HepG2 (cell line): Measurements from ENCODE around the gene DDX50. TPM values are rescaled to one million over a fixed set of nuclear protein-coding genes. Genes with fewer than 3 reads are reported as not detected.
"Not testable (repeated sequence)": the region's sequence is repeated elsewhere in the genome, so short reads cannot be mapped to it uniquely, and the experiment has no call there.

Experiments
- ATAC-seq: fragments of 200-7000 bp; cut with Tn5 transposase; 3 replicates; pipeline ENCODE4 v1.9.1; 2020; ENCODE audit warnings: mild to moderate bottlenecking, moderate library complexity
- BruUV-seq: library from RNA; stranded (reverse); fragments of 400-500 nt; replicated peaks from 2 replicates; lab custom pipeline; 2021; lab: Mats Ljungman, UMichigan
- CTCF ChIA-PET: fragments of 300-600 bp; formaldehyde crosslinking; extraction: SDS; loops from one replicate; lab custom pipeline; 2021; ENCODE audit warnings: low total read pairs, inconsistent platforms, low intra/inter-chr PET ratio; lab: Yijun Ruan, JAX
- POLR2A ChIA-PET: fragments of 350-600 bp; sonication (Branson Sonifier 250); formaldehyde crosslinking; loops from one replicate; lab custom pipeline; 2020; ENCODE audit warnings: antibody characterized with exemption, inconsistent platforms; lab: Yijun Ruan, JAX
- DNase-seq: peaks from one replicate; pipeline ENCODE4 v3.0.0-alpha.2; 2015; ENCODE audit warnings: low spot score
- FAIRE-seq: peaks from 3 replicates; lab custom pipeline; 2011; peaks lifted over from hg19 to GRCh38; lab: Jason Lieb, UNC
- H2AFZ ChIP-seq: one replicate; pipeline ENCODE4 v1.6.1; 2011; ENCODE audit warnings: low read length, inconsistent platforms
- H3K27ac ChIP-seq: fragments of 300-600 bp; 3 replicates; pipeline ENCODE4 v1.8.0; 2011; ENCODE audit warnings: mixed run types, mild to moderate bottlenecking, mixed read lengths, low read length, inconsistent platforms; ENCODE audit not compliant: insufficient read depth; ENCODE audit errors: extremely low read length
- H3K27me3 ChIP-seq, 2 experiments: fragments of 200-600 bp in 1 of 2; 2 replicates in 1 of 2; 3 replicates in 1 of 2; pipeline versions ENCODE4 v1.6.0 to v1.8.0; 2011; ENCODE audit warnings: low read length in 2 of 2, mild to moderate bottlenecking in 2 of 2, moderate library complexity in 2 of 2, inconsistent platforms in 1 of 2; ENCODE audit not compliant: insufficient read depth in 2 of 2, control insufficient read depth in 1 of 2
- H3K36me3 ChIP-seq, 2 experiments: fragments of 200-600 bp in 1 of 2; replicated peaks in 1 of 2; 2 replicates in 1 of 2; 3 replicates in 1 of 2; pipeline versions ENCODE4 v1.5.1 to v1.8.0; 2011; ENCODE audit warnings: low read length in 2 of 2, inconsistent platforms in 1 of 2; ENCODE audit not compliant: insufficient read depth in 2 of 2, control insufficient read depth in 1 of 2
- H3K4me1 ChIP-seq: 2 replicates; pipeline ENCODE4 v1.5.1; 2012; ENCODE audit warnings: low read length, inconsistent platforms; ENCODE audit not compliant: insufficient read depth
- H3K4me2 ChIP-seq: 2 replicates; pipeline ENCODE4 v1.6.0; 2011; ENCODE audit warnings: low read depth, low read length, inconsistent platforms
- H3K4me3 ChIP-seq, 3 experiments: fragments of 200-600 bp in 1 of 3; sonication (generic), shearing (Covaris generic) in 1 of 3; replicated peaks in 1 of 3; 2 replicates each; pipeline ENCODE4 v1.5.1; 2011 to 2016; ENCODE audit warnings: low read length in 3 of 3, inconsistent platforms in 2 of 3, low read depth in 2 of 3, mild to moderate bottlenecking in 2 of 3, control low read depth in 1 of 3, mixed read lengths in 1 of 3; ENCODE audit not compliant: insufficient read depth in 1 of 3
- H3K79me2 ChIP-seq: one replicate; pipeline ENCODE4 v1.6.1; 2011; ENCODE audit warnings: low read length, inconsistent platforms; ENCODE audit not compliant: insufficient read depth
- H3K9ac ChIP-seq: 2 replicates; pipeline ENCODE4 v1.6.0; 2011; ENCODE audit warnings: mild to moderate bottlenecking, low read depth, low read length, inconsistent platforms; ENCODE audit not compliant: insufficient read depth
- H3K9me3 ChIP-seq: 2 replicates; pipeline ENCODE4 v1.5.1; 2012; ENCODE audit warnings: mild to moderate bottlenecking, low read length
- H4K20me1 ChIP-seq: 2 replicates; pipeline ENCODE4 v1.6.0; 2011; ENCODE audit warnings: inconsistent platforms, mild to moderate bottlenecking, low read length, moderate library complexity; ENCODE audit not compliant: insufficient read depth
- WGBS: methylation state at CpG from one replicate; pipeline ENCODE4 v1.1.6; 2017; ENCODE audit warnings: low lambda C conversion rate; 5-methylcytosine and 5-hydroxymethylcytosine counted together
- in situ Hi-C: cut with HindIII; loops from 2 replicates; pipeline ENCODE4 v1.10.0; 2017; ENCODE audit warnings: low pct_unique_long_range_greater_than_20kb; ENCODE audit not compliant: extremely low pct_ligation_motif_present
- intact Hi-C: fragments of 100-400 bp; cut with micrococcal nuclease; formaldehyde crosslinking; loops from one replicate; pipeline ENCODE4 v1.10.0; 2022; ENCODE audit not compliant: unreplicated experiment
- polyA plus RNA-seq, 8 experiments: library from polyadenylated mRNA; depleted of rRNA in 3 of 8; stranded (reverse) in 7 of 8; unstranded in 1 of 8; fragments of >200 nt; fragmentation: Illumina TruSeq in 4 of 8; extraction: Trizol in 4 of 8; gene quantifications; 2 replicates each; pipeline versions ENCODE4 v1.2.1 to v1.2.3, GENCODE V29; 2011 to 2016; ENCODE audit warnings: low read depth in 4 of 8, missing spikeins in 1 of 8, mixed read lengths in 1 of 8; ENCODE audit not compliant: insufficient read depth in 1 of 8
- total RNA-seq, 5 experiments: library from RNA; depleted of rRNA; stranded (reverse); fragments of >200 nt; fragmentation: Illumina TruSeq; extraction: Trizol; gene quantifications; 2 replicates each; pipeline ENCODE4 v1.2.3, GENCODE V29; 2016; ENCODE audit warnings: low read depth in 1 of 5

DDX50 gene
- total and polyA plus RNA-seq, 2 of the 13 experiments (the other 11 are each of a cell fraction or from before 2014, with no cell fraction given): 19.0 to 38.2 TPM

- DNase-seq, H3K9me3 ChIP-seq, H3K4me2 ChIP-seq, H4K20me1 ChIP-seq, H3K4me3 ChIP-seq, H3K27ac ChIP-seq, POLR2A ChIA-PET, BruUV-seq, in situ Hi-C loops, H2AFZ ChIP-seq, H3K9ac ChIP-seq, H3K27me3 ChIP-seq, FAIRE-seq, intact Hi-C loops, ATAC-seq, H3K79me2 ChIP-seq, CTCF ChIA-PET: not testable (repeated sequence)
- Histone ChIP-seq H3K4me1 (peaks cover 18% of the 10 kb centered on the region), H3K36me3 (peaks cover 5 to 19% of the 10 kb centered on the region in 2 experiments; a peak in 4 of 5 replicates)
- 100% methylated on average over 2 of the region's 2 CpGs for WGBS
Observed at GRCh38 chr10:68929157-68929556, 28.0 kb downstream of the DDX50 start.

GRCh38 chr10:68929888-68930287, 28.8 kb downstream of the DDX50 start:
- POLR2A ChIA-PET, FAIRE-seq: not testable (repeated sequence)

GRCh38 chr10:68932860-68933259, 31.7 kb downstream of the DDX50 start:
- H4K20me1 ChIP-seq, in situ Hi-C loops, H2AFZ ChIP-seq, H3K79me2 ChIP-seq, H3K9ac ChIP-seq, CTCF ChIA-PET, H3K27ac ChIP-seq, intact Hi-C loops, H3K4me3 ChIP-seq, POLR2A ChIA-PET, ATAC-seq, H3K4me2 ChIP-seq, BruUV-seq, H3K9me3 ChIP-seq, DNase-seq, H3K27me3 ChIP-seq, FAIRE-seq, H3K4me1 ChIP-seq: not testable (repeated sequence)
- H3K36me3 ChIP-seq: peaks cover 6 to 17% of the 10 kb centered on the region in 2 experiments; a peak in 4 of 5 replicates
- 99% methylated on average over 3 of the region's 3 CpGs for WGBS

More at GRCh38 chr10:68929888-68930287, 28.8 kb downstream of the DDX50 start:
- H2AFZ ChIP-seq, DNase-seq, intact Hi-C loops, H3K79me2 ChIP-seq, H3K9ac ChIP-seq, BruUV-seq, CTCF ChIA-PET, H3K4me2 ChIP-seq, in situ Hi-C loops, H3K9me3 ChIP-seq, H3K4me3 ChIP-seq, H3K27ac ChIP-seq, ATAC-seq, H4K20me1 ChIP-seq, H3K27me3 ChIP-seq: not testable (repeated sequence)
- peaks cover 10% of the 10 kb centered on the region for H3K4me1 ChIP-seq
- 95% methylated on average over 8 of the region's 8 CpGs for WGBS
- H3K36me3 ChIP-seq: peaks cover 6 to 19% of the 10 kb centered on the region in 2 experiments; a peak in 4 of 5 replicates
